Measurements from ENCODE around the gene HPSE.

HPSE gene

GRCh38 chr4:83334425-83335241, at the start of gene HPSE:
Gene HPSE, minus strand, starts transcription at chr4:83334848. Its CDS starts 66 bp downstream, at chr4:83334782.
- peak; percentile 77 for DNase-seq (ENCODE audit: low spot score)
- in situ Hi-C loops (cut with MboI; ENCODE audit: low sequenced_read_pairs, unreplicated experiment), result no loop called here
- no peak for TF ChIP-seq CTCF (IDR thresholded peaks at IDR 0.05; ENCODE audit: borderline replicate concordance, control extremely low read depth, extremely low read depth, insufficient read depth, missing control alignments)

- no peak for TF ChIP-seq CTCF (IDR thresholded peaks at IDR 0.05; ENCODE audit: borderline replicate concordance, control extremely low read depth, extremely low read depth, insufficient read depth, missing control alignments)
- DNase-seq (ENCODE audit: low spot score), result no peak
- in situ Hi-C loops (cut with MboI; ENCODE audit: low sequenced_read_pairs, unreplicated experiment), result no loop called here
Measured at GRCh38 chr4:83382850-83383249, 48.2 kb upstream of the HPSE start.

GRCh38 chr4:83381173-83381572, 46.5 kb upstream of the HPSE start:
- no peak for DNase-seq (ENCODE audit: low spot score)
- TF ChIP-seq CTCF (IDR thresholded peaks at IDR 0.05; ENCODE audit: borderline replicate concordance, control extremely low read depth, extremely low read depth, insufficient read depth, missing control alignments), result no peak

GRCh38 chr4:83378419-83378818, 43.8 kb upstream of the HPSE start:
- in situ Hi-C loops (cut with MboI; ENCODE audit: low sequenced_read_pairs, unreplicated experiment), result no loop called here
- DNase-seq (ENCODE audit: low spot score), result no peak
- no peak for TF ChIP-seq CTCF (IDR thresholded peaks at IDR 0.05; ENCODE audit: borderline replicate concordance, control extremely low read depth, extremely low read depth, insufficient read depth, missing control alignments)

More at GRCh38 chr4:83381173-83381572, 46.5 kb upstream of the HPSE start:
- in situ Hi-C loops (cut with MboI; ENCODE audit: low sequenced_read_pairs, unreplicated experiment), result no loop called here

GRCh38 chr4:83372931-83373330, 38.3 kb upstream of the HPSE start:
- no peak for DNase-seq (ENCODE audit: low spot score)
- in situ Hi-C loops (cut with MboI; ENCODE audit: low sequenced_read_pairs, unreplicated experiment), result no loop called here
- no peak for TF ChIP-seq CTCF (IDR thresholded peaks at IDR 0.05; ENCODE audit: borderline replicate concordance, control extremely low read depth, extremely low read depth, insufficient read depth, missing control alignments)

- DNase-seq (ENCODE audit: low spot score), result no peak
- no peak for TF ChIP-seq CTCF (IDR thresholded peaks at IDR 0.05; ENCODE audit: borderline replicate concordance, control extremely low read depth, extremely low read depth, insufficient read depth, missing control alignments)
- in situ Hi-C loops (cut with MboI; ENCODE audit: low sequenced_read_pairs, unreplicated experiment), result no loop called here
Measured at GRCh38 chr4:83371936-83372335, 37.3 kb upstream of the HPSE start.
